ENCODE results near the gene EPB41L2. TPM values are rescaled to one million over a fixed set of nuclear protein-coding genes. Genes with fewer than 3 reads are reported as not detected.
A peak's percentile ranks its signal among the peaks of the same experiment; 100 is the strongest.

EPB41L2 gene
- total RNA-seq, 1 experiment from 2014 or later = 91.7 TPM

DNA sequence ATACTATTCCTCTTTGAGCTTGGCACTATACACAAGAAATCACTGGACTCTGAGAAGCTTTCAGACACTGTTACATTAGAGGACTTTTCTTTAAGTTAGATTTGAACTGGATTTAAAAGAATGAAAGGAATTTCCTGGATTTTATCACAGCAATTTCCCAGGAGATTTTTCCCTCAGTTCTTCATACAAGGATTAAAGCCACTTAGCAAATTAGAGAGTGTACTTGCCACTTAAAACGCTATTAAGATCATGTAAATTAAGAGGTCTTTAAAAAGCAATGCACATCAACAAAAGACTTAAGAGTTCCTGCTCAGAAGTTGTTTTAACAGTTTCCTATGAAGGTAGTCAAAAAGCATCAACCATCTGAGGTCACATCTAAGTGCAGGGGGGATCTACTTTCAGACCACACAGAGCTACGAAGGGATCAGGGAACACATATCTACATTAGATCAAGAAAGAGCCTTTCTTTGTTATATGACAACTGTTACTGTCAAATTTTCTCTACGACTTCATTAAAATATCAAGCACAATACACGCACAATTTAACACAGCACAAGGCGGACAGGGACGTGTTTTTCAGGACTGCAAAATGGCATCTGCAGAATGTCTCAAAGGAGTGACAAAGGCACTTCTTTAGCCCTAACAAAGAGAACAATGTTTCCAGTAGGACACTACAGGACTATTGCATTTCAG lies 65.8 kb downstream of the EPB41L2 start:
- Mint-ChIP-seq H3K27ac (ENCODE audit: unreplicated experiment) (peak overlapping the region; percentile 19), H3K9me3 (ENCODE audit: unreplicated experiment) (no peaks in the 10 kb centered on the region), H3K4me1 (ENCODE audit: low read depth, unreplicated experiment) (peaks cover 30% of the 10 kb centered on the region), H3K4me3 (ENCODE audit: unreplicated experiment) (no peak overlapping the region), H3K27me3 (ENCODE audit: insufficient read depth, unreplicated experiment) (no peaks in the 10 kb centered on the region), H3K36me3 (ENCODE audit: insufficient read depth, unreplicated experiment) (no peaks in the 10 kb centered on the region)
- POLR2A ChIA-PET = no interaction called here
- Histone ChIP-seq H3K4me3 (ENCODE audit: low read depth, low read length) (no peak overlapping the region), H3K36me3 (ENCODE audit: control insufficient read depth, insufficient read depth, low read length) (no peaks in the 10 kb centered on the region), H3K27me3 (replicated peaks; ENCODE audit: control insufficient read depth, insufficient read depth, low read length) (no peaks in the 10 kb centered on the region), H3K4me1 (peaks cover 62% of the 10 kb centered on the region), H3K9me3 (no peaks in the 10 kb centered on the region)
- no peak for DNase-seq
- no peak for TF ChIP-seq CTCF (IDR thresholded peaks at IDR 0.05; ENCODE audit: insufficient read depth in 1 of 2, low read depth in 1 of 2, low read length in 1 of 2, severe bottlenecking in 1 of 2, unreplicated experiment in 1 of 2)
- CTCF ChIA-PET = no interaction called here
- intact Hi-C loops (cut with micrococcal nuclease; ENCODE audit: unreplicated experiment) = no loop called here
- no TSS peak for BruUV-seq (replicated peaks)

GRCh38 chr6:130996635-130997034 lies 66.4 kb downstream of the EPB41L2 start:
- H3K36me3 Mint-ChIP-seq (ENCODE audit: insufficient read depth, unreplicated experiment) = no peaks in the 10 kb centered on the region
- no peaks in the 10 kb centered on the region for H3K36me3 ChIP-seq (ENCODE audit: control insufficient read depth, insufficient read depth, low read length)
- no peaks in the 10 kb centered on the region for H3K9me3 ChIP-seq
- H3K27me3 ChIP-seq (replicated peaks; ENCODE audit: control insufficient read depth, insufficient read depth, low read length) = no peaks in the 10 kb centered on the region
- no peak overlapping the region for H3K4me3 Mint-ChIP-seq (ENCODE audit: unreplicated experiment)
- no peak overlapping the region for H3K27ac Mint-ChIP-seq (ENCODE audit: unreplicated experiment)
- TF ChIP-seq CTCF (IDR thresholded peaks at IDR 0.05; ENCODE audit: insufficient read depth in 1 of 2, low read depth in 1 of 2, low read length in 1 of 2, severe bottlenecking in 1 of 2, unreplicated experiment in 1 of 2) = no peak
- no peak overlapping the region for H3K4me3 ChIP-seq (ENCODE audit: low read depth, low read length)
- peaks cover 57% of the 10 kb centered on the region for H3K4me1 ChIP-seq
- no peaks in the 10 kb centered on the region for H3K9me3 Mint-ChIP-seq (ENCODE audit: unreplicated experiment)
- peaks cover 25% of the 10 kb centered on the region for H3K4me1 Mint-ChIP-seq (ENCODE audit: low read depth, unreplicated experiment)
- no peak for DNase-seq
- no TSS peak for BruUV-seq (replicated peaks)
- ChIA-PET POLR2A (no interaction called here), CTCF (no interaction called here)
- intact Hi-C loops (cut with micrococcal nuclease; ENCODE audit: unreplicated experiment) = no loop called here
- no peaks in the 10 kb centered on the region for H3K27me3 Mint-ChIP-seq (ENCODE audit: insufficient read depth, unreplicated experiment)

DNA sequence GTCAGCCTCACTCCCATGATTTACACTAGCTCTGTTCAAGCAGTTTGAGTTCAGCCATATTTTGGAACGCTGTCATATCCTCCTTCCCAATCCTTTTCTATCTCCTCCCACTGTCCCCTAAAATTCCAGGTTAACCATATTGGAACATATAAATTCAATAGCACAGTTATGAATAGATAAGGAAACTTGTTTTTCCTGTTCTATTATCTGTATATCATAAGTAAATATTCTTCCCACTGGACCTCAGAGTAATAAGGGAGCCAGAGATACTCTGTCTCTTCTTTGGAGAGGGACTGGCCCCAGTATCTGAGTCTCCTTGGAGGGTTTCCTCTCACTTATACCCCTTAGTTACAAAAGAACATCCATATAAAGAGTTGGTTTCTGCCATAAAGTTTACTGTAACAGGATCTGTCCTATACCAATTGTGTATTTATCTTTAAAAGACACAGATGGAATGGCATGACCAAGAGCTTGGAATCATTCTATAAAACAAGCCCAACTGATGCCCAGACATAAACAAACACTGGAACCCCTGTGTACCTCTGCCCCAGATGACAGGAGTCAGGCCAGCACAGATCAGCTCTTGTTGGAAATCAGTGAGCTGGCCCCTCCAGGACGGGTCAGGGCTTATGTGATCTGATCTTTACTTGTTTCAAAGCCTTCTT lies 67.1 kb downstream of the EPB41L2 start:
- Mint-ChIP-seq H3K27me3 (ENCODE audit: insufficient read depth, unreplicated experiment) (no peaks in the 10 kb centered on the region), H3K27ac (ENCODE audit: unreplicated experiment) (peak overlapping the region; percentile 12), H3K9me3 (ENCODE audit: unreplicated experiment) (no peaks in the 10 kb centered on the region), H3K4me1 (ENCODE audit: low read depth, unreplicated experiment) (peaks cover 18% of the 10 kb centered on the region), H3K36me3 (ENCODE audit: insufficient read depth, unreplicated experiment) (no peaks in the 10 kb centered on the region), H3K4me3 (ENCODE audit: unreplicated experiment) (peak overlapping the region; percentile 2)
- H3K36me3 ChIP-seq (ENCODE audit: control insufficient read depth, insufficient read depth, low read length) = no peaks in the 10 kb centered on the region
- POLR2A ChIA-PET = no interaction called here
- no TSS peak for BruUV-seq (replicated peaks)
- no peak for TF ChIP-seq CTCF (IDR thresholded peaks at IDR 0.05; ENCODE audit: insufficient read depth in 1 of 2, low read depth in 1 of 2, low read length in 1 of 2, severe bottlenecking in 1 of 2, unreplicated experiment in 1 of 2)
- CTCF ChIA-PET = no interaction called here
- peaks cover 55% of the 10 kb centered on the region for H3K4me1 ChIP-seq
- H3K27me3 ChIP-seq (replicated peaks; ENCODE audit: control insufficient read depth, insufficient read depth, low read length) = no peaks in the 10 kb centered on the region
- no peaks in the 10 kb centered on the region for H3K9me3 ChIP-seq
- intact Hi-C loops (cut with micrococcal nuclease; ENCODE audit: unreplicated experiment) = loop anchor here (2.0 kb wide), 1 partner anchor 67 kb away; the partner anchor contains the start of gene EPB41L2
- H3K4me3 ChIP-seq (ENCODE audit: low read depth, low read length) = no peak overlapping the region
- DNase-seq = peak in 1 of 2 experiments; percentile 14

All from Caco-2 (cell line).